Measurements from ENCODE around the gene CASQ1.

Gene CASQ1

DNA sequence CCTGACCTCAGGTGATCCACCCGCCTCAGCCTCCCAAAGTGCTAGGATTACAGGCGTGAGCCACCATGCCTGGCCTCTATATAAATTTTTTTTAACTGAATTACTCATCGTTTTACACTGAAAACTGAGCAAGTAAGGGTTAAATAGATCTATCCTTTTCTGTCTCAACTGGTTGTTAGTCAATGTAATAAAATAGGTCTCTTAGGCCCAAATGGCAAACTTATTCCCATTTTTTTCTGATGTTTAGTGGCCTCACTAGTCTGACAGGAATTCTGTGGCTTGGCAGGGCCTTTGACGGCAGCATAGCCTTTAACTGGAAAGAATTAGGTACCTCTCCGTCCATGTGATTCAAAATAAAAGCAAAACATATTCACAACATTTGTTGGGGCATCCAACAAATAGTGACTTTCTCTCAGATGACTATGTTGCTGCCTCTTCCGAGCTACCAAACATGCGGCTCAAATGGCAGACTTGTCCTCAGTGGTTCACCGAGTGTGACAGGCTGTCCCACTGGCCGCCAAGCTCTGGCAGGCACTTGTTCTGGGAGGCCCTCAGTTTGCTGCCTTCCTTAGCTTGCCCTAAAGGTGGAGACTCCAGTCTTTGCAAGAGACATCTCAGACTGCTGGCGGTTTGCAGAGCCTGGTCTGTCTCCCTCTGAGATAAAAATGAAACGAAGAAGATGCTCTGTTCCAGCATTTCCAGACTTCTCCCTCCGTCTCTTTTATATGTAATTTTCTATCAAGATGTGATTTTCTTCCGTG, 21.6 kb upstream of the CASQ1 start:
- no peak for DNase-seq (ENCODE audit: low spot score)

DNA sequence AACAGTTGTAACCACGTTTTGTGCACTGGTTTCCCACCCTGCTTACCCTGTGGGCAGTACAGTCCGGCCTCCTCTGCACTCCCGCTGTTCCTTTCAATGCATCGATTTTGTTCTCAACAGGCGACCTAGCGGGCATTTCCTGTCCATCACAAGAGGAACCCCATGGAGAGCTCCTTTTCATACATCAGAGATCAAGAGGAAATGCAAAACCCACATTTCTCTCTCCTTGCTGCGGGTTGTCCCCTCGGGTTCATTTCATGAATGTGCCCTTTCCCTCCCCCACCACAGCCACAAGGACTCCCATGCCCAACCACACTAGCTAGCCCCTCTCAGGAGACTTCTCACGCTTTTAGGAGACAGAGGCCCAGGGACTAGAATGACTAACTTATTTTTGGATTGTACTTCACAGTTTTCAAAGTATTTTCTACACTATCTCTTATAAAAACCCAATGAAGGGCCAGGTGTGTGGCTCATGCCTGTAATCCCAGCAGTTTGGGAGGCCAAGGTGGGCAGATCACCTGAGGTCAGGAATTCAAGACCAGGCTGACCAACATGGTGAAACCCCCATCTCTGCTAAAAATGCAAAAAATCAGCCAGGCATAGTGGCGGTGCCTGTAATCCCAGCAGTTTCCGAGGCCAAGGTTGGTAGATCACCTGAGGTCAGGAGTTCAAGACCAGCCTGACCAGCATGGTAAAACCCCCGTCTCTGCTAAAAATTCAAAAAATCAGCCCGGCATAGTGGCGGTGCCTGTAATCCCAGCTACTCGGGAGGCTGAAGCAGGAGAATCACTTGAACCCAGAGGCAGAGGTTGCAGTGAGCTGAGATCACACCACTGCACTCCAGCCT, 20.6 kb upstream of the CASQ1 start:
- no peak for DNase-seq (ENCODE audit: low spot score)

DNA sequence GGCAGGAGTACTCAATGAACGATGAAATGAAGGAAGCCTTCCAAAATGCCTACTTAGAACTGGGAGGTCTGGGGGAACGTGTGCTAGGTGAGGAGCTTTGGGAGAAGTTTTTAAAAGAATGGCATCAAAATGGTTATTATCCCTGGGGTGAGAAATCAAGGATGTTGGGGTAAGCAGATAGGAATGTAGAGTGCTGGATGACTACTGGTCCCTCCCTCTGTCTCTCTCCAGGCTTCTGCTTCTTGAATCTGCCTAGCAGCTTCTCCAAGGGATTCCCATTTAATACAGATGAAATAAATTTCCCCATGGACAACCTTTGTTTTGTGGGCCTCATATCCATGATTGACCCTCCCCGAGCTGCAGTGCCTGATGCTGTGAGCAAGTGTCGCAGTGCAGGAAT, 19.0 kb upstream of the CASQ1 start:
- no peak for DNase-seq (ENCODE audit: low spot score)

DNA sequence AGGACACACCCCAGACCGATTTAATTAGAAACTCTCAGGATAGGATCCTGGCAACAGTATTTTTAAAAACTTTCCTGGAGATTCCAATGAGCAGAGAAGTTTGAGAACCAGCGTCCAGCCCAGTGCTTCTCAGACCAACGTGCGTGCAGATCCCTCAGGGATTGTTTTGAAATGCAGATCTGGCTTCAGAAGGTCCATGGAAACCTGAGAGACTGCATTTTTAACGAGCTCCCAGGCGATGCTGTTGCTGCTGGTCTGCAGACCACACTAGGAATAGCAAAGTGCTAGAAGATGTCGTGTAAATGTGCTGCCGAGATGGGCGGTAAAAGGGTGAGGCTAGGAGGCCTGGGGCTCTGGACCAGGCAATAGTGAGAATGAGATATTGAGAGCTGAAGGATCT, 18.4 kb upstream of the CASQ1 start:
- no peak for DNase-seq (ENCODE audit: low spot score)

DNA sequence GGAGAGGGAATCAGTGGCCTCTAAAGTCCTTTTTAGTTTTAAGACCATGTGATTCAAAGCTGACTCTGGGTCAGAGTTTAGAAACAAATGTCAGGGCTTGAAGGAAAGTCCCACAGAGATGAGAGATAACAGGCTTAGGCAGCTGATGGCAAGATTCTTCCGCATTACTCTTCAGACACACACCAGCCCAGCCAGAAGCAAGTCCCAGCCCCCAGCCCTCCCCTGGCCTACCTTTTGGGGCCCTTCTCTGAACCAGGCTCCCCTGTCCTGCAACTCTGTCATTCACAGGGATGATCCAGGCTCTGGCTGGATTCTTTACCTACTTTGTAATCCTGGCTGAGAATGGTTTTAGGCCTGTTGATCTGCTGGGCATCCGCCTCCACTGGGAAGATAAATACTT, 13.1 kb upstream of the CASQ1 start:
- no peak for DNase-seq (ENCODE audit: low spot score)

DNA sequence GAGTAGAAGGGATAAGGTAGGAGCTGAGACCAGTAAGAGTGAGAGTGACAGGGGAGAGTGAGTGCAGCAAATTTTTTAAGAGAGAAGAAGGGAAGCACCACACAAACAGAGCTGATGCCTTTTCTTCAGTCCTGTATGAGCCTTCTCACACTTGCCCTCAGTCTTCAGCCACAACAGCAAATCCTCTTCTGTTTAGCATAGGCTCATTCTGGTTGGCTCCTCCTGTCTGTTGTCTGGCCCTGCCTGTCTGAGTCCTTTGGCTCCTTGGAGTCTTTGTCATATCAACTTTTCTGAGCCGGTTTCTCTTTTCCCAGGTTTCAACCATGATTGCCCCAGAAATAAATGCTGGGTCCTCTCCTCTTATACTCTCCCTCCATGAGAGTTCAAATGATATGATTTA, 12.7 kb upstream of the CASQ1 start:
- DNase-seq (ENCODE audit: low spot score): no peak

DNA sequence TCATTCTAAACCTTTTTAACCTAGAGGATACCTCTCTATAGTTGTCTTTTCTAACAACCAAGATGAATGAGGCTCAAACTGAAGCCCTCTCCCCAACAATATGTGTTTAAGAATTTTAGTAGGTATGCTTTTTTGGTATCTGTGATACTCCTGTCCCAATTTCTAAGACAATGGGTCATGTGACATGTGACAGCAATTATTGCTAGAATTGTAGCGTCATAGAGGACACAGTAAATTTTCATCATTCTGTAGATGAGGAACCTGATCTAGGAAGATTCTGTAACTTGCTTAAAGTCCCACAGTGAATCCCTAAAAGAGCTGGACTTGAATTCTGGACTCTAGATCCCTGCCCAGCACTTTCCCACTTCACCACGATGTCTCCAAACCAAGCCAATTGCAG, 11.6 kb upstream of the CASQ1 start:
- DNase-seq (ENCODE audit: low spot score): no peak

DNA sequence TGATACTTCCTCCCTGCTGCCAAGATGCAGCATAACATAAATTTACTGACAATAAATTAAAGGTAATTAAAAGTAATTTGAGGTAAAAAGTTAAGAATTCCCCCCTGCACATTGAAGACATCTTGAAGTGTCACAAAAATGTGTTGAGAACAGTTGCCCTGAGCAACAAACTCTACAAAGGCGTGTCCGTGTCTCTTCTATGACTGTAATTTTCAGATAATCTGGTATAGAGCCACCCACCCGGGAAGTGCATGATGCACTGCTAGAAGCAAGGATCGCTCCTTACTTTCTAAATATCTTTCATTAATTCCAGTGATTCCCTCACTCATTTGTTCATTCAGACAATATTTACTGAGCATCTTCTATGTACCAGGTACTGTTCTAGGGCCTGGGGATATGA, 11.0 kb upstream of the CASQ1 start:
- DNase-seq (ENCODE audit: low spot score): peak; percentile 22

DNA sequence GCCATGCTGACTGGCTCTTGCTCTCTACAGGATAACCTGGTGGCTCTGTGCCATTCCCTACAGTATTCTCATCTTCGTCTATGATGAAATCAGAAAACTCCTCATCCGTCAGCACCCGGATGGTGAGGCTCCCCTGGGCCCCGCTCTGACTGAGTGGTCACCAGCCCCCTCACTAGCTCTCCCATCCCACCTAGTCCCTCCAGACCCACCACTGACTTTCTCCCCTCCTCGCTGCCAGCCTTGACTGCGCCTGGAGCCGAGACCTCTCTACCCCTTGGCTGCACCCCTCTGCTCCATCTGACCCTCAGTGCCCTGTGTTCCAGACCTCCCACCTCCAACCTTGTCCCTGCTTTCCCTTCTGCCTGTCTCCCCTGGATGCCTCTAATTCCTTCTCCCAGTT, 4.1 kb upstream of the CASQ1 start:
- DNase-seq (ENCODE audit: low spot score): no peak

DNA sequence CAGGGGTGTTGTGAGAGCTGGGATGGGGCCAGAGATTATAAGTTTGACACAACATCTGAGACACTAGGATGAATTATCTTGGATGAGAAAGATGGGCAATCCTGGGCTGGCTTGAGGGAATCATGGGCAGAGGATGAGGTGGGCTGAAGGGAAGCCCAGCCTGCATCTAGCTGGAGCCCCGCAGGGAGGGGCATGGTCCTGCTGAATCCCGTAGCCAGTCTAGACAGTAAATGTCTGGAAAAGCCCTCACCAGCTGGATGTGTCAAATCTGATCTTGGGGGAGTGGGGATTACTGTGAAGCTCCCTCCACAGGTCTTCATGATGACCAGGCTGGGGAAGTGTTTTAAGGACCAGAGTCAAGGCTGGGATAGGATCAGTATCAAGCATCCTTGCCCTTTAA, 3.6 kb upstream of the CASQ1 start:
- DNase-seq (ENCODE audit: low spot score): no peak

DNA sequence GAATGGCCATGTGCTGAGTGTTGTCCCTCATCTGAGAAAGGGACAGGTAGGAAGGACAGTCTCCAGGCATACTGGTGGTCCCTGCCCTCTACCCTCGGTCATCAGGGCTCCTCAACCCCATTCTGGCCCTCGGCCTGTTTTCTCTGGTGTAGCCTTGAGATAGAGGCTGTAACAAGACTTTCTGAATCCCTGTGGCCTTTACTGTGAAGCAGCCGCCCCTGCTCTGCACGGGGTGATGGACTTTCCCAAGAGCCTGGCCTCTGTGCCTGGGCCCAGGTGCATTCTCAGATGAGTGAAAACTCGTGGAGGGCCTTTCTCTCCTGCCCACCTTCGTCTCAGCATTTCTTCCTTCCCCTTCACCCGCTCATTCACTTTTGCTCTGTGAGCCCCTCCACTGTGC, 3.0 kb upstream of the CASQ1 start:
- DNase-seq (ENCODE audit: low spot score): no peak

DNA sequence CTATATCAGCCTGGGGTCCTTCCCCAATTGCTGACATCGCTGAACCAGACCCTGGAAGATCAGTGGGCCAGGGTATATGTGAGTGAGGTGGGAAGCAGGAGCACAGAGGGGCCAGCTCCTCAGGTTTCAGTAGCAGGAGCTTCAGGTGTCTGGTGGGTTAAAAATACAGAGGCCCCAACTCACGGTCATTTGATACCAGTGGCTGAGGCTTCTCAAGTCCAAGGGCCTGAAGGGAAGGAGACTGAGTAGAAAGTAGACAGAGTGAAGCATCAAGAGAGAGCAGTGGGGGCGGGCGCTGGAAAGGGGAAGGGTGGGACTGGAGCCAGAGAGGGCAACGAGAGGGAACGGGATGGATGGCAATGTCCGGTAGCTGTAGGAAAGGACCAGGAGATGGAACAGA, 2.0 kb upstream of the CASQ1 start:
- no peak for DNase-seq (ENCODE audit: low spot score)

DNA sequence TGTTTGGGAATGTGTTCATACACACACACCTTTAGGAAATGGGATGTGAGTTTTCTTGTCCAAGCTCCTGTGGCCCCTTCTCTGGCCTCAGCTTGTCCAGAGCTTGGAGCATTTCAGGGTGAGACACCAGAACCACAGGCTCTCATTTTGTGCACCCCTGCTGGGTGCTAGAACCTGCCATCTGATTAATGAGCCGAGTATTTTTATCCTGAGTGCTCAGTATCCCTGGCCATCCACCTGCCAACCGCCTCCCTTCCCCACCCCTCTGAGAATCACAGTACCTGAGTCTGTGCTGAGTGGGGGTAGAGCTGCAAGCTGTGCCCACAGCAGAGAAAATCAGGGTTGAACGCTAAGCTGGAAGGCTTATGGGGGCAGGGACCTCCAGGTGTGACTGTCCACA, 1.4 kb downstream of the CASQ1 start:
- no peak for DNase-seq (ENCODE audit: low spot score)

DNA sequence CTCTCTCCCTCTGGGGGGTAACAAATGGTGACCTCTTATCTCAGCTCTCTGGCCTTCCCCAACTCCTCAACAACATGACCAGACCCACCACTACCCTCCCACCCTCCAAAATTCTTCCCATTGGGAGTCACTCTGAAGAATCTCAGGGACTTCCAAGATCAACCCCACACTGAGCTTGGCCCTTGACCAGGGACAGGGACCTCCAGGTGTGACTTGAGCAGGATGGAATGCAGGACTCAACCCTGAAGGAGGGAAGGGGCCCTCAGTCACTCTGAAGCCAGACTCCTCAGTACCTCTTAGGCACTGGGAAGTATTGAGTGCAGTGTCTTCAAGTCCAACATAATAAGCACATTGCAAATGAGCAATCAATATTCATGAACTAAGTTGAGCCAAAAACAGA, 1.9 kb downstream of the CASQ1 start:
- DNase-seq (ENCODE audit: low spot score): no peak

DNA sequence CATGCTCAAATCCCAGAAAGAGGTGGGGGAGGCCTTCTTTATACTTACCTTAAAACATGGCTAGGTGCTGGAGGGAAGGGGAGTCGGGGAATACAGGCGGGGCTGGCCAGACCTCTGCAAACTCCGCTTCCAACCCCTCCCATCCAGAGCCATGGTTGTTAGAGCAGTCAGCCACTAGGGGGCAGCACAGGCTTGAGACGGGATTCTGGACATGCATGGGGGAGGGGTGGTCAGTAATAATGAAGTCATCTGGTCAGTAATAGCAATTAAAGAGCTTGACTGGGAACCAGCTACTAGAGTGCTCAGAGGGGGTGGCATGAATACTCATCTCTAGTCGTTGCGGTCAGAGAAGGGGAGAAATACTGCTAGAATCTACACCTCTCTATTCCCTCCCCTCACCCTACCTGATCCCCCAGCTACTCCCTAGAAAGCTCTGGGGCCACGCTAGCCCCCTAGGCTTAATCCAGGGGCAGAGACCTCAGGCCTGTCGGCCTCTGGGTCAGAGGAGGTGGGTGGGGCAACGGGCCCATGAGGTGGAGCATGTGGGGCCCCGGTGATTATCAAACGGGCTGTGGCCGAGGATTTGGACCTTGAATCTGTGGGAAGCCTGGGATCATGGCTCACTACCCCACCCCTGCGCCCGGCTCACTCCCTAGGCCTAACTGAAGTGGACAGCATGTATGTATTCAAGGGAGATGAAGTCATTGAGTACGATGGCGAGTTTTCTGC, 2.9 kb downstream of the CASQ1 start:
- DNase-seq (ENCODE audit: low spot score): peak; percentile 89

DNA sequence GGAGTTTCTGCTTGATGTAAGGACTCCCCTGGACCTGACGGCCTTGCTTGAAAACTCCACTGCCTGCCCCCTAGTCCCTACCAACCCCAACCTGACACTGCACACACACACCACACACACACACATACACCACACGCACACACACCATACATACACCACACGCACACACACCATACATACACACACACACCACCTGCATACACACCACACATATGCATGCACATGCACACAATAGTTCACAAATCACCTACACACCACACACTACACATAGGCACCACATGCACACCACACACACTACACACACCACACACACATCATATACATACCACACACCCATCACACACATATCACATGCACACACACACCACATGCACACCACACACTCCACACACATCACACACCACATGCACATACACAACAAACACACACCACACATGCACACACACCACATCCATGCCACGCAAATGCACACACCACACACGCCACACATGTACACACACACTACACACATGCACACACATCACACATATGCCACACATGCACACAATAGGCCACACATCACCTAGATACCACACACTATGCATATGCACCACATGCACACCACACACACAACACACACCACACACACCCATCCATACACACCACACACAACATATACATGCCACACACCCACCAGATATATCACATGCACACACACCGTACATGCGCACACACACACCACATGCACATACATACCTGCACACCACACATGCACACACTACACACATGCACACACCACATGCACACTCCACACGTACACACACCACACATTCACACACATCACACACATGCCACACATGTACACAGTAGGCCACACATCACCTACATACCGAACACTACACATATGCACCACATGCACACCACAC, 3.7 kb downstream of the CASQ1 start:
- no peak for DNase-seq (ENCODE audit: low spot score)

DNA sequence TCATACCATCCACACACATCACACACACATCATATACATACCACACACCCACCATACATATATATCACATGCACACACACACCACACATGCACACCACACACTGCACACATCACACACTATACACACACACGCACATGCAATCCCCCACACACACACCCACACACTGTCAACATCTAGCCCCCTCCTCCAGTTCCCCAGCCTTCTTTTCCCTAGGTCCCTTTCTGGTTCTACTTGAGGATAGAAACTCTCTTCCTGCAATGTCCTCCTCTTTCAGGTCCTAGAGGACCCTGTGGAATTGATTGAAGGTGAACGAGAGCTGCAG, 4.3 kb downstream of the CASQ1 start:
- no peak for DNase-seq (ENCODE audit: low spot score)

DNA sequence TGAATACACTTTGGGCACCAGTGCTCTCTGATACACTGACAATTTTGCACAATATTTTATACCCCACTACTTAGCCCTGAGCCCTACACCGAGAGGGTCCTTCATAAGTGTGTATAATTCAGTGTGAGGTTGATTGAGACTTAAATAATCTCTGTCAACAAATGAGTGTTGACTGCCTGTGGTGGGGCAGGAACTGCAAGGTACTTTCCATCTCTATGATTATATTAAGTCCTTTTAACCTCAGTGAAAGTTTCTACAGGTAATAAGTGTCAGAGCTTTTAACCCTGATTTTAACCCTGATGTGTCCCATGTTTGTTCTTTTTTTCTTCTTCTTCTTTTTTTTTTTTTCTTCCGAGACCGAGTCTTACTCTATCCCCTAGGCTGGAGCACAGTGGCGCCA, 5.8 kb downstream of the CASQ1 start:
- DNase-seq (ENCODE audit: low spot score): no peak

DNA sequence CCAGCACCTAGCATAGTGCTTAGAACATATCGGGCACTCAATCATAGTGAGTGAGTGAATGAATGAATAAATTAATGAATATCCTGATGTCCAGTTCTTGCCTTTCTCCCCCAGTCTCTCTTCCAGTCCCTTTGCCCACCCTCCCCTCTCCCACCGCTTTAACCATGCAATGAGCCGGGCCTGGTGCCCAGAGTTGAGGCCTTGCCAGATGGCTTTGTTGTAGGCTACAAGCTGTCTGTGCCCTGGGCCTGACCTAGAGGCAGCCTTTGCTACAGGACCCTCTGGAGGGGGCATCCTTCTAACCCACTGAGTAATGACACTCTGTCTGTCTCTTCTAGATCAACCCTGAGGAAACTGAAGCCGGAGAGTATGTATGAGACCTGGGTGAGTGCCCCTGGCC, 6.9 kb downstream of the CASQ1 start:
- no peak for DNase-seq (ENCODE audit: low spot score)

DNA sequence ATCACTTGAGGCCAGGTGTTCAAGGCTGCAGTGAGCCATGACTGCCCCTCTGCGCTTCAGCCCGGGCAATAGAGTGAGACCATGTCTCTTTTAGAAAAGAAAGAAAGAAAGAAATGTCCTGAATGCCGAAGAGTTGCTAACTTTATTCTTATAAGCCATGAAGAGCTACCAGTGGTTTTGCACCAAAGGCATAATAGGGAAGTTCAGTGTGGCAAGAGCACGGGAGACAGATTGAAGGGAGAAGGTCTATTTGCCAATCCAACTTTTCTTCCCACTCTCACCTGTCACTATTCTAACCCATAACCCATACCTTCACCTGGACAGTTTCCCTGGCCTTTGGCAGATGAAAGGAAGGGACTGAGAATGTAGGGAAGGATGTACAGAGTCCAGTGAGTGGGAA, 10.4 kb downstream of the CASQ1 start:
- DNase-seq (ENCODE audit: low spot score): no peak

DNA sequence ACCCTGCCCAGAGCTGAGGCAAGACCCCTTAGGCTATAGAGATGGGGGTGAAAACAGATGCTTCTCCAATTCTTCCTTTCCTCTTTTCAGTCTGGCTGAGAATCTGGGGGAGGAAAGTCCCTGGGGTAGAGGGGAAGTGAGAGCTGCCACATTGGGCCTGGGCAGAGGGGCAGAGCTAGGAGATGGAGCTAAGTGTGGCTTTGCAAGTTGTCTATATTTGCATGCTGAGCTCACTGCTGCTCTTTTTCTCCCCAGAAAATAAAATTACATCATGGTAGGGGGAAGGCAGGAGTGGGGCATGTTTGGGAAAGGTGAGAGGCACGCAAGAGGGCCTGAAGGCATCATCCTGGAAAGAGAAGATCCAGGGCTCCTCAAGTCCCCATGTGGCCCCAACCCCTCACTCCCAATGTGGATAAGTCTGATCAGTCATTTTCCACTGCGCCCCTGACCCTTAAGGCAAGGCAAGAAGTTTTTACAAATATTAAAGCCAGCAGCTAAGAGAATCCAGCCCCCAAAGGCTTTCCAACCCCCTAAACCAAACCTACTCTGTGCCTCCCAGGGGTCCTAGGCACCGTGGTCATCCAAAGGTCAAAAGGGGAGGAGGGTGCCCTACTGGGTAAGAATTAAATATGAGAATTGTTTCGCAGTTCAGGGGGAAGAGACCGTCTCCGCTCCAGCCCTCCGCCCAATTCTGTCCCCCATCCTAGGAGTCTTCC, 14.3 kb downstream of the CASQ1 start:
- no peak for DNase-seq (ENCODE audit: low spot score)
